DOHH2 (cell line): ENCODE results near the gene SIRT6.

Experiments used
- EZH2phosphoT487 ChIP-seq: fragments of 200-600 bp; sonication (generic); IDR thresholded peaks from 2 replicates; pipeline ENCODE4 v1.6.1; 2017; ENCODE audit warnings: borderline replicate concordance, mild to moderate bottlenecking, antibody characterized with exemption, low read length, moderate library complexity, mixed read lengths
- TF ChIP-seq, protein P1 (sequence below): fragments of 200-600 bp; sonication (generic); IDR thresholded peaks from one replicate; pipeline ENCODE4 v1.5.1; 2014; ENCODE audit warnings: antibody characterized with exemption, mild to moderate bottlenecking, low read depth, low read length; ENCODE audit not compliant: poor library complexity, severe bottlenecking

DNA sequence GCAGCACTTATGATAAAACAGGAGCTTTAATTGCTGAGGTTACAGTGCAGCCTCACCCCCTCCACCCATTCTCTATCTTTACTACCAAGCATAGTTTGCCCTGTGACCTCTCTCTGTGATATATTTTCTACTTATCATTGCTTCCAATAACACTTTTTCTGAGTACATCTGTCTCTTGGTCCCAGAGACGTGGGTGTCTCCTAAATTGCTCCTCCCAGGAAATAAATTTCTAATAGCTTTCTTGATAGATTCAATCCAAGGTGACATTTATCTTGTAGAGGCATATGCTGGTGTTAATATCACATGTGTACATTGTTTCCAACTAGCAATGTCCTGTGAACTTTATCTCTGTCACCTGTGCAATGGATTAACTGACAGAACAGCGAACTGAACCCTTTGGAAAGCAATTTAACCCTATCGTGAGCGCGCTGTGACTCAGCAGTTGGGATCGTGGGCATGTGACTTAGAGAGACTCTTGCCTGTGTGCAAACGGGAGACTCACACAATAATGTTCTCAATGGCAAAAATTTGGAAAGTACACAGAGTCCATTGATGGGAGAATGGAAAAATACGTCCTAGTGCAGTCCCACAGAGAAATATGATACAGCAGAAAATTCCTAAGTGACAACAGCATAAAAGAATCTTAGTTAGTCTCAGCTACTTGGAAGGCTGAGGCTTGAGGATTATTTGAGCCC, 51.5 kb downstream of the SIRT6 start:
- TF ChIP-seq, protein P1, sequence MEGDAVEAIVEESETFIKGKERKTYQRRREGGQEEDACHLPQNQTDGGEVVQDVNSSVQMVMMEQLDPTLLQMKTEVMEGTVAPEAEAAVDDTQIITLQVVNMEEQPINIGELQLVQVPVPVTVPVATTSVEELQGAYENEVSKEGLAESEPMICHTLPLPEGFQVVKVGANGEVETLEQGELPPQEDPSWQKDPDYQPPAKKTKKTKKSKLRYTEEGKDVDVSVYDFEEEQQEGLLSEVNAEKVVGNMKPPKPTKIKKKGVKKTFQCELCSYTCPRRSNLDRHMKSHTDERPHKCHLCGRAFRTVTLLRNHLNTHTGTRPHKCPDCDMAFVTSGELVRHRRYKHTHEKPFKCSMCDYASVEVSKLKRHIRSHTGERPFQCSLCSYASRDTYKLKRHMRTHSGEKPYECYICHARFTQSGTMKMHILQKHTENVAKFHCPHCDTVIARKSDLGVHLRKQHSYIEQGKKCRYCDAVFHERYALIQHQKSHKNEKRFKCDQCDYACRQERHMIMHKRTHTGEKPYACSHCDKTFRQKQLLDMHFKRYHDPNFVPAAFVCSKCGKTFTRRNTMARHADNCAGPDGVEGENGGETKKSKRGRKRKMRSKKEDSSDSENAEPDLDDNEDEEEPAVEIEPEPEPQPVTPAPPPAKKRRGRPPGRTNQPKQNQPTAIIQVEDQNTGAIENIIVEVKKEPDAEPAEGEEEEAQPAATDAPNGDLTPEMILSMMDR = no peak
- no peak for TF ChIP-seq EZH2phosphoT487
